AG09309 (cell line): ENCODE results near the gene IFNE.
A peak's percentile ranks its signal among the peaks of the same experiment; 100 is the strongest.

Source experiments
- DNase-seq: peaks from one replicate; pipeline ENCODE4 v3.0.0-alpha.2; 2010; ENCODE audit warnings: low read depth
- H3K4me3 ChIP-seq: 2 replicates; pipeline ENCODE4 v1.5.1; 2011; ENCODE audit warnings: mild to moderate bottlenecking, low read depth, low read length, moderate library complexity; ENCODE audit not compliant: control insufficient read depth
- CTCF ChIP-seq: IDR thresholded peaks from 2 replicates; pipeline ENCODE4 v1.5.1; 2011; ENCODE audit warnings: mild to moderate bottlenecking, low read depth, low read length, inconsistent platforms; ENCODE audit not compliant: insufficient read depth, control insufficient read depth; ENCODE audit errors: missing control alignments

IFNE gene

GRCh38 chr9:21502586-21502985, 20.5 kb upstream of the IFNE start:
- no peak for DNase-seq
- TF ChIP-seq CTCF: no peak
- H3K4me3 ChIP-seq: no peak overlapping the region

- no peak overlapping the region for H3K4me3 ChIP-seq
- TF ChIP-seq CTCF: no peak
- DNase-seq: no peak
Measured at GRCh38 chr9:21499912-21500311, 17.8 kb upstream of the IFNE start.

- H3K4me3 ChIP-seq: no peak overlapping the region
- no peak for DNase-seq
- peak; percentile 31 for TF ChIP-seq CTCF
Measured at GRCh38 chr9:21491756-21492155, 9.6 kb upstream of the IFNE start.

- DNase-seq: no peak
- no peak for TF ChIP-seq CTCF
- no peak overlapping the region for H3K4me3 ChIP-seq
Measured at GRCh38 chr9:21481470-21482056, 550 bp downstream of the IFNE start.

GRCh38 chr9:21479152-21479702, 2.9 kb downstream of the IFNE start:
- no peak for TF ChIP-seq CTCF
- no peak for DNase-seq
- no peak overlapping the region for H3K4me3 ChIP-seq

- no peak overlapping the region for H3K4me3 ChIP-seq
- TF ChIP-seq CTCF: no peak
- DNase-seq: no peak
Measured at GRCh38 chr9:21477466-21477865, 4.6 kb downstream of the IFNE start.
